ENCODE results near the gene GPER1.
"Not testable (repeated sequence)": the region's sequence is repeated elsewhere in the genome, so short reads cannot be mapped to it uniquely, and the experiment has no call there.

GPER1 gene

GRCh38 chr7:1087952-1088920 is at the start of gene GPER1:
TSS of gene GPER1 (plus strand) at chr7:1088113. CDS start at chr7:1091729, 3,616 bp downstream.
- no peaks in the 10 kb centered on the region for H3K9me3 ChIP-seq (ENCODE audit: insufficient read depth, low read length)
- no peaks in the 10 kb centered on the region for H3K79me2 ChIP-seq (ENCODE audit: insufficient read depth, low read length)
- no peak within 1 kb of the TSS for H2AFZ ChIP-seq (ENCODE audit: low read depth, low read length, severe bottlenecking)
- H3F3A ChIP-seq (ENCODE audit: insufficient read depth): peaks cover 9% of the 10 kb centered on the region
- H3K4me2 ChIP-seq (ENCODE audit: low read depth, low read length, poor library complexity, severe bottlenecking): peak within 1 kb of the TSS; percentile 45
- H3K9ac ChIP-seq (ENCODE audit: low read length): peak within 1 kb of the TSS; percentile 12; the same call in 1 of the 2 replicates
- H3K9me2 ChIP-seq (replicated peaks; ENCODE audit: insufficient read depth, low read length): no peaks in the 10 kb centered on the region
- no peak for TF ChIP-seq EZH2phosphoT487 (conservative IDR thresholded peaks at IDR 0.05; ENCODE audit: low read length)
- no peak for TF ChIP-seq CTCF (IDR thresholded peaks at IDR 0.05; ENCODE audit: insufficient read depth, low read length, poor library complexity, severe bottlenecking)
- no peak within 1 kb of the TSS for H3K4me3 ChIP-seq (ENCODE audit: insufficient read depth, low read length, poor library complexity, severe bottlenecking)
- no peaks in the 10 kb centered on the region for H3K27me3 ChIP-seq (ENCODE audit: low read length)
- H3K27ac ChIP-seq (ENCODE audit: low read depth, low read length): 0 out of 2 replicates have a peak within 1 kb of the TSS, but pooled peaks have one; percentile 55
- no peaks in the 10 kb centered on the region; the same call in 1 of the 2 replicates for H4K20me1 ChIP-seq (ENCODE audit: low read depth, low read length)
- H3K36me3 ChIP-seq (ENCODE audit: low read length): no peaks in the 10 kb centered on the region

DNA sequence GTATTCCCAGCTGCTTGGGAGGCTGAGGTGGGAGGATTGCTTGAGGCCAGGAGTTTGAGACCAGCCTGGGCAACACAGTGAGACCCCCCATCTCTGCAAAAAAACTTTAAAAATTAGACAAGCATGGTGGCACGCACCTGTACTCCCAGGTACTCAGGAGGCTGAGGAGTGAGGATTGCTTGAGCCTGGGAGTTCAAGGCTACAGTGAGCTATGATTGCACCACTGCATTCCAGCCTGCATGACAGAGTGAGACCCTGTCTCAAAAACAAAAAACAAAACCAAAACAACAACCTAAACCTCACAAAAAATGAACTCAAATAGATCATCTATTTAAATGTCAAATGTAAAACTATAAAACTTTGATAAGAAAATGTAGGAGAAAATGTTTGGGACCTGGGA is 47.7 kb upstream of the GPER1 start:
- not testable (repeated sequence) for H3K9me3 ChIP-seq (ENCODE audit: insufficient read depth, low read length); H3K9me2 ChIP-seq (replicated peaks; ENCODE audit: insufficient read depth, low read length); H3K9ac ChIP-seq (ENCODE audit: low read length); H3K4me3 ChIP-seq (ENCODE audit: insufficient read depth, low read length, poor library complexity, severe bottlenecking); H2AFZ ChIP-seq (ENCODE audit: low read depth, low read length, severe bottlenecking); H3F3A ChIP-seq (ENCODE audit: insufficient read depth); H3K79me2 ChIP-seq (ENCODE audit: insufficient read depth, low read length); H3K36me3 ChIP-seq (ENCODE audit: low read length); H3K27ac ChIP-seq (ENCODE audit: low read depth, low read length); H4K20me1 ChIP-seq (ENCODE audit: low read depth, low read length); H3K4me2 ChIP-seq (ENCODE audit: low read depth, low read length, poor library complexity, severe bottlenecking); H3K27me3 ChIP-seq (ENCODE audit: low read length)

- Histone ChIP-seq H3K9ac (ENCODE audit: low read length) (no peak overlapping the region), H3F3A (ENCODE audit: insufficient read depth) (no peaks in the 10 kb centered on the region), H3K9me3 (ENCODE audit: insufficient read depth, low read length) (no peaks in the 10 kb centered on the region), H3K79me2 (ENCODE audit: insufficient read depth, low read length) (no peaks in the 10 kb centered on the region), H3K4me3 (ENCODE audit: insufficient read depth, low read length, poor library complexity, severe bottlenecking) (no peak overlapping the region), H4K20me1 (ENCODE audit: low read depth, low read length) (no peaks in the 10 kb centered on the region), H3K27me3 (ENCODE audit: low read length) (no peaks in the 10 kb centered on the region), H2AFZ (ENCODE audit: low read depth, low read length, severe bottlenecking) (no peak overlapping the region), H3K27ac (ENCODE audit: low read depth, low read length) (no peak overlapping the region), H3K9me2 (replicated peaks; ENCODE audit: insufficient read depth, low read length) (no peaks in the 10 kb centered on the region), H3K4me2 (ENCODE audit: low read depth, low read length, poor library complexity, severe bottlenecking) (no peak overlapping the region), H3K36me3 (ENCODE audit: low read length) (no peaks in the 10 kb centered on the region)
- TF ChIP-seq EZH2phosphoT487 (conservative IDR thresholded peaks at IDR 0.05; ENCODE audit: low read length) (no peak), CTCF (IDR thresholded peaks at IDR 0.05; ENCODE audit: insufficient read depth, low read length, poor library complexity, severe bottlenecking) (no peak)
Observed at GRCh38 chr7:1040790-1041189, 47.1 kb upstream of the GPER1 start.

Data from SU-DHL-6 (cell line).